Upper lobe of left lung (tissue), 6 donors: Measurements from ENCODE around the gene BGN. TPM values are rescaled to one million over a fixed set of nuclear protein-coding genes. Genes with fewer than 3 reads are reported as not detected.

Experiments
- ATAC-seq, 2 donors: fragments of 200-7000 bp; cut with Tn5 transposase; one replicate each; pipeline ENCODE4 v1.9.1; 2022; ENCODE audit warnings: mild to moderate bottlenecking in 2 of 2, moderate library complexity in 2 of 2; ENCODE audit not compliant: low FRiP score in 2 of 2
- DNase-seq, 2 donors: peaks; one replicate each; pipeline ENCODE4 v3.0.0-alpha.2; 2019 to 2020
- H3K27ac ChIP-seq, 4 donors: fragments of 200-600 bp; sonication (generic); one replicate each; pipeline ENCODE4 v1.5.1; 2016 to 2019
- H3K27me3 ChIP-seq, 4 donors: fragments of 200-600 bp; sonication (generic); one replicate each; pipeline ENCODE4 v1.5.1; 2017 to 2019
- H3K36me3 ChIP-seq, 4 donors: fragments of 200-600 bp; sonication (generic); one replicate each; pipeline ENCODE4 v1.5.1; 2016 to 2019
- H3K4me1 ChIP-seq, 4 donors: fragments of 200-600 bp; sonication (generic); one replicate each; pipeline ENCODE4 v1.5.1; 2018 to 2019
- H3K4me3 ChIP-seq, 4 donors: fragments of 200-600 bp; sonication (generic); one replicate each; pipeline ENCODE4 v1.5.1; 2017 to 2019; ENCODE audit warnings: mild to moderate bottlenecking in 2 of 4, moderate library complexity in 1 of 4
- H3K9me3 ChIP-seq, 4 donors: fragments of 200-600 bp; sonication (generic); one replicate each; pipeline ENCODE4 v1.5.1; 2018 to 2019
- CTCF ChIP-seq, 6 experiments: fragments of 450-650 bp in 4 of 6; fragments of 200-600 bp in 2 of 6; sonication (generic) in 2 of 6; IDR thresholded peaks; one replicate each; pipeline ENCODE4 v1.5.1; 2016 to 2019; ENCODE audit warnings: antibody characterized with exemption in 6 of 6
- EP300 ChIP-seq, 4 donors: sonication (generic); formaldehyde crosslinking; IDR thresholded peaks; one replicate each; pipeline ENCODE4 v1.5.1; 2017; ENCODE audit warnings: antibody characterized with exemption in 4 of 4, control low read depth in 2 of 4
- POLR2A ChIP-seq, 4 donors: fragments of 450-650 bp; IDR thresholded peaks; one replicate each; pipeline ENCODE4 v1.5.1; 2016 to 2017; ENCODE audit warnings: antibody characterized with exemption in 4 of 4, mild to moderate bottlenecking in 2 of 4
- POLR2AphosphoS5 ChIP-seq, 2 donors: sonication (generic); formaldehyde crosslinking; IDR thresholded peaks; one replicate each; pipeline ENCODE4 v1.5.1; 2017; ENCODE audit warnings: antibody characterized with exemption in 2 of 2
- WGBS, 2 donors: methylation state at CpG; one replicate each; pipeline ENCODE4 v1.1.5; 2017 to 2018; 5-methylcytosine and 5-hydroxymethylcytosine counted together
- total RNA-seq, 6 donors: library from RNA; depleted of rRNA in 4 of 6; stranded (reverse); fragments of >200 nt in 4 of 6; gene quantifications; one replicate each; pipeline versions ENCODE4 v1.1.0 to v1.2.1, GENCODE V29; 2016 to 2021
- donor health status: DM: no; HTN: no; CAD: no; lungs with moderate emphysema.
- donor health status: DM: no; HTN: yes; CAD: no; lungs with severe emphysema.

BGN gene
- total RNA-seq, 6 donors from 2014 or later: 13.0 to 251 (median 86.3) TPM

- DNase-seq (no peak), ATAC-seq (no peak)
- WGBS, 2 donors: 82% methylated on average over 10 of the region's 10 CpGs; no CpG with 5 or more reads in 1 of the 2 donors
- Histone ChIP-seq H3K9me3 (no peaks in the 10 kb centered on the region), H3K36me3 (no peaks in the 10 kb centered on the region), H3K4me1 (peaks cover 7 to 20% (median 9%) of the 10 kb centered on the region in 4 donors), H3K27ac (peak overlapping the region in 1 of 4 donors; percentile 16), H3K27me3 (peaks cover 0 to 4% (median 0%) of the 10 kb centered on the region in 4 donors), H3K4me3 (peak overlapping the region in 2 of 4 donors; percentile 28 to 41)
- TF ChIP-seq CTCF (IDR thresholded peaks at IDR 0.05): no peak
- no peak for TF ChIP-seq EP300 (IDR thresholded peaks at IDR 0.05)
- TF ChIP-seq POLR2A (IDR thresholded peaks at IDR 0.05): no peak
- TF ChIP-seq POLR2AphosphoS5 (IDR thresholded peaks at IDR 0.05): no peak
Observed at GRCh38 chrX:153474266-153474665, 20.5 kb upstream of the BGN start.

GRCh38 chrX:153474718-153475117, 20.1 kb upstream of the BGN start:
- Histone ChIP-seq H3K4me3 (peak overlapping the region in 3 of 4 donors; percentile 28 to 41 (median 37)), H3K27me3 (peaks cover 0 to 4% (median 0%) of the 10 kb centered on the region in 4 donors), H3K9me3 (no peaks in the 10 kb centered on the region), H3K27ac (peak overlapping the region in 2 of 4 donors; percentile 30 to 53), H3K36me3 (no peaks in the 10 kb centered on the region), H3K4me1 (peaks cover 2 to 16% (median 7%) of the 10 kb centered on the region in 4 donors)
- ATAC-seq (peak in 1 of 2 donors; percentile 33), DNase-seq (peak; percentile 48 to 90)
- TF ChIP-seq CTCF (IDR thresholded peaks at IDR 0.05) (no peak), POLR2AphosphoS5 (IDR thresholded peaks at IDR 0.05) (no peak), EP300 (IDR thresholded peaks at IDR 0.05) (peak in 1 of 4 donors; percentile 12), POLR2A (IDR thresholded peaks at IDR 0.05) (no peak)
- 38% methylated on average over 23 of the region's 59 CpGs; no CpG with 5 or more reads in 1 of the 2 donors for WGBS, 2 donors

- peak overlapping the region in 2 of 4 donors; percentile 30 to 53 for H3K27ac ChIP-seq
- DNase-seq: no peak
- no peaks in the 10 kb centered on the region for H3K36me3 ChIP-seq
- H3K9me3 ChIP-seq: no peaks in the 10 kb centered on the region
- peaks cover 0 to 4% (median 0%) of the 10 kb centered on the region in 4 donors for H3K27me3 ChIP-seq
- WGBS, 2 donors: 86 to 92% methylated on average over 6 to 7 of the region's 7 CpGs
- TF ChIP-seq EP300 (IDR thresholded peaks at IDR 0.05) (no peak), POLR2AphosphoS5 (IDR thresholded peaks at IDR 0.05) (no peak), POLR2A (IDR thresholded peaks at IDR 0.05) (no peak), CTCF (IDR thresholded peaks at IDR 0.05) (no peak)
- H3K4me3 ChIP-seq: peak overlapping the region in 2 of 4 donors; percentile 37 to 41
- H3K4me1 ChIP-seq: peaks cover 0 to 12% (median 6%) of the 10 kb centered on the region in 4 donors
- ATAC-seq: no peak
Observed at GRCh38 chrX:153475271-153475670, 19.5 kb upstream of the BGN start.

GRCh38 chrX:153475751-153476281, 19.0 kb upstream of the BGN start:
- H3K4me3 ChIP-seq: no peak overlapping the region
- TF ChIP-seq POLR2A (IDR thresholded peaks at IDR 0.05) (no peak), EP300 (IDR thresholded peaks at IDR 0.05) (no peak), CTCF (IDR thresholded peaks at IDR 0.05) (no peak)
- 80 to 100% methylated on average over 3 to 11 of the region's 11 CpGs for WGBS, 2 donors
- no peaks in the 10 kb centered on the region for H3K36me3 ChIP-seq
- H3K27ac ChIP-seq: peak overlapping the region in 1 of 4 donors; percentile 61
- H3K9me3 ChIP-seq: no peaks in the 10 kb centered on the region
- peaks cover 0 to 12% (median 6%) of the 10 kb centered on the region in 4 donors for H3K4me1 ChIP-seq
- DNase-seq (no peak), ATAC-seq (no peak)
- H3K27me3 ChIP-seq: peaks cover 0 to 4% (median 0%) of the 10 kb centered on the region in 4 donors
